Upper lobe of right lung (tissue), 1 donor: ENCODE results near the gene TSSK2. TPM values are rescaled to one million over a fixed set of nuclear protein-coding genes. Genes with fewer than 3 reads are reported as not detected.

Experiments used
- ATAC-seq: fragments of 200-7000 bp; cut with Tn5 transposase; one replicate; pipeline ENCODE4 v1.9.1; 2020; ENCODE audit warnings: mild to moderate bottlenecking, moderate library complexity
- DNase-seq: peaks from one replicate; pipeline ENCODE4 v3.0.0-alpha.2; 2020
- H3K27ac ChIP-seq: fragments of 200-600 bp; one replicate; pipeline ENCODE4 v1.8.0; 2022
- H3K27me3 ChIP-seq: fragments of 200-600 bp; one replicate; pipeline ENCODE4 v1.8.0; 2022; ENCODE audit warnings: mild to moderate bottlenecking
- H3K36me3 ChIP-seq: fragments of 200-600 bp; one replicate; pipeline ENCODE4 v1.8.0; 2022
- H3K4me1 ChIP-seq: fragments of 200-600 bp; one replicate; pipeline ENCODE4 v1.8.0; 2022
- H3K4me3 ChIP-seq: fragments of 200-600 bp; one replicate; pipeline ENCODE4 v1.8.0; 2022; ENCODE audit warnings: mild to moderate bottlenecking
- H3K9me3 ChIP-seq: fragments of 200-600 bp; one replicate; pipeline ENCODE4 v1.8.0; 2022
- intact Hi-C: fragments of 100-400 bp; cut with DNase I; formaldehyde crosslinking; loops from one replicate; pipeline ENCODE4 v1.11.0; 2022
- total RNA-seq: library from RNA; stranded (reverse); fragmentation: NEBNext Ultra II Directional; extraction: Animal tissue kit (Norgen Biotek cat#: 25700); gene quantifications from one replicate; pipeline ENCODE4 v1.2.1, GENCODE V29; 2021
- TF ChIP-seq, protein P1 (sequence below): fragments of 200-600 bp; IDR thresholded peaks from one replicate; pipeline ENCODE4 v1.8.0; 2022; ENCODE audit warnings: antibody characterized with exemption
- donor health status: DM: no; HTN: yes; CAD: no; lungs with severe emphysema.

The TSSK2 gene
- total RNA-seq, 1 donor from 2014 or later: not detected

DNA sequence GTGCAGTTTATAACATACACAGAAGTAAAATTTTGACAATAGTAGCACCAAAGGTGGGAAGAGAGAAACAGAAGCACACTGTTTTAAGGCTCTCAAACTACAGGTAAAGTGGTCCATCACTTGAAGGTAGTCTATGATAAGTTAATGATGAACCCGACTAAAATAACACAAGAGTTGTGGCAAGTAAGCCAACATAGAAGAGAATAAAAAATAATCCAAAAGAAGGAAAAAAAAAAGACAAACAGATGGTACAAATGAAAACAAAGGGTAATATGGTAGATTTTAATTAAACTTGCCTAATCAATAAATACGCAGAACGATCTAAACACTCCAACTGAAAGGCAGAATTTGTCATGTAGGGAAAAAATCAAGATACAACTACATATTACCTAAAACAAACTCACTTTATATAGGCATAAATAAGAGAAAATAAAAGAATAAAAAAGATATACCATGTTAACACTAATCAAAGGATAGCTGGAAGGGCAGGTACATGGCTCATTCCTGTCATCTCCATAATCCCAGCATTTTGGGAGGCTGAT, 40.5 kb upstream of the TSSK2 start:
- Histone ChIP-seq H3K4me1 (peaks cover 6% of the 10 kb centered on the region), H3K27me3 (no peaks in the 10 kb centered on the region)

DNA sequence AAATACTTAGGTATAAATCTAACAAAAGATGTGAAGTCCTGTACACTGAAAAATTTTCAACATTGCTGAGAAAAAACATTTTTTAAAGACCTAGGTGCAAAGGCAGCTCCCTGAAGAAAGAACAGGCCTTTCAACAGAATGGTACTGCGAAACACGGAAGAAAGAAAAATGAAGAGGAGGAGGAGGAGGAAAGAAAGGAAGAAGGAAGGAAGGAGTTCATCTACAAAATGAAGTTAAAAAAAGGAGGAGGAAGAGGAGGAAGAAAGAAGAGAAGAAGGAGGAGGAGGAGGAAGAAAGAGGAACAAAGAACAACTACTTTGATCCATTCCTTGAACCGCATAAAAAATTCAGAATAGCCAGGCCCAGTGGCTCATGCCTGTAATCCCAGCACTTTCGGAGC, 38.4 kb upstream of the TSSK2 start:
- DNase-seq (no peak), ATAC-seq (no peak)
- H3K9me3 ChIP-seq: no peaks in the 10 kb centered on the region
- no peak overlapping the region for H3K27ac ChIP-seq
- TF ChIP-seq, protein P1, sequence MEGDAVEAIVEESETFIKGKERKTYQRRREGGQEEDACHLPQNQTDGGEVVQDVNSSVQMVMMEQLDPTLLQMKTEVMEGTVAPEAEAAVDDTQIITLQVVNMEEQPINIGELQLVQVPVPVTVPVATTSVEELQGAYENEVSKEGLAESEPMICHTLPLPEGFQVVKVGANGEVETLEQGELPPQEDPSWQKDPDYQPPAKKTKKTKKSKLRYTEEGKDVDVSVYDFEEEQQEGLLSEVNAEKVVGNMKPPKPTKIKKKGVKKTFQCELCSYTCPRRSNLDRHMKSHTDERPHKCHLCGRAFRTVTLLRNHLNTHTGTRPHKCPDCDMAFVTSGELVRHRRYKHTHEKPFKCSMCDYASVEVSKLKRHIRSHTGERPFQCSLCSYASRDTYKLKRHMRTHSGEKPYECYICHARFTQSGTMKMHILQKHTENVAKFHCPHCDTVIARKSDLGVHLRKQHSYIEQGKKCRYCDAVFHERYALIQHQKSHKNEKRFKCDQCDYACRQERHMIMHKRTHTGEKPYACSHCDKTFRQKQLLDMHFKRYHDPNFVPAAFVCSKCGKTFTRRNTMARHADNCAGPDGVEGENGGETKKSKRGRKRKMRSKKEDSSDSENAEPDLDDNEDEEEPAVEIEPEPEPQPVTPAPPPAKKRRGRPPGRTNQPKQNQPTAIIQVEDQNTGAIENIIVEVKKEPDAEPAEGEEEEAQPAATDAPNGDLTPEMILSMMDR: no peak
- H3K4me3 ChIP-seq: no peak overlapping the region
- peaks cover 4% of the 10 kb centered on the region for H3K4me1 ChIP-seq
- H3K27me3 ChIP-seq: no peaks in the 10 kb centered on the region
- intact Hi-C loops: no loop called here
- peaks cover 12% of the 10 kb centered on the region for H3K36me3 ChIP-seq

More for the DNA sequence above, 40.5 kb upstream of the TSSK2 start:
- Histone ChIP-seq H3K9me3 (no peaks in the 10 kb centered on the region), H3K4me3 (no peak overlapping the region), H3K36me3 (peaks cover 19% of the 10 kb centered on the region), H3K27ac (no peak overlapping the region)
- DNase-seq: no peak
- TF ChIP-seq, protein P1: no peak
- ATAC-seq: no peak
- intact Hi-C loops: no loop called here

DNA sequence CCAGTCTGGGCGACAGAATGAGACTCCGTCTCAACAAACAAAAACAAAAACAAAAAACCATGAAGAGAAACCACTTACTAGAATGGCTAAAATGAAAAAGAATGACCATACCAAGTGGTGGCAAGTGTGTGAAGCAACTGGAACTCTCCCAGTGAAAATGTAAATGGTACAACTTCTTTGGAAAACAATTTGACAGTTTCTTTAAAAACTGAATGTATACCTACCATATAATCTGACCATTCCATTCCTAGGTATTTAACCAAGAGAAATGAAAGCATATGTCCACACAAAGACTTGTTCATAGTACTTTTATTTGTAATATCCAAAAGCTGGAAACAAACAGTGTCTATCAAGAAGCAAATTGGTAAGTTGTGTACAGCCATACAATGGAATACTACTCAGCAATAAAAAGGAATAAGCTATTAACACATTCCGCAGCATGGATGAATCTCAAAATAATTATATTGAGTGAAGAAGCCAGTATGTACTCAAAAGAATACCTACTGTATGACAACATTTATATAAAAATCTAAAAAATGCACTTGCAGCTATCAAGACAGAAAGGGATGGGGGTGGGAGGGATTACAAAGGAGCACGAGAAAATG, 36.6 kb upstream of the TSSK2 start:
- Histone ChIP-seq H3K4me1 (peaks cover 6% of the 10 kb centered on the region), H3K27ac (no peak overlapping the region), H3K27me3 (no peaks in the 10 kb centered on the region), H3K9me3 (no peaks in the 10 kb centered on the region), H3K4me3 (no peak overlapping the region), H3K36me3 (no peaks in the 10 kb centered on the region)
- DNase-seq (no peak), ATAC-seq (no peak)
- TF ChIP-seq, protein P1: no peak
- intact Hi-C loops: no loop called here

DNA sequence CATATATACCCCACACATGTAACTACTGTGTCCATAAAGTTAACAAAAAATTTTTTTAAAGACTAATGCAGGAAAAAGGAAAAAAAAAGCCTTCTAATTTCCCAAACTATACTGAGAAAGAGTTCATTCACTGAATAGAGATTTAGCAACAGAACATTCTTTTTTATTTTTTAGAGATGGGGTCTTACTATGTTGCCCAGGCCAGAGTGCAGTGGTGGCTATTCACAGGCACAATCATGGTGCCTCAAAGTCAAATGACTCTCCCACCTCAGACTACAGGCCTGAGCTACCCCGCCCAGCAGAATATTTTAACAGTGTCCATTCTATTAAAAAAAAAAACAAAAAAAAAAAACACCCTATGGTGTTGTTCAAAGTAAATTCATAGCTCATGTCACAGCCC, 34.6 kb upstream of the TSSK2 start:
- H3K27ac ChIP-seq: no peak overlapping the region
- DNase-seq (no peak), ATAC-seq (no peak)
- intact Hi-C loops: no loop called here
- no peaks in the 10 kb centered on the region for H3K27me3 ChIP-seq
- H3K4me3 ChIP-seq: no peak overlapping the region
- H3K36me3 ChIP-seq: no peaks in the 10 kb centered on the region
- TF ChIP-seq, protein P1: no peak
- H3K4me1 ChIP-seq: peaks cover 6% of the 10 kb centered on the region
- no peaks in the 10 kb centered on the region for H3K9me3 ChIP-seq

DNA sequence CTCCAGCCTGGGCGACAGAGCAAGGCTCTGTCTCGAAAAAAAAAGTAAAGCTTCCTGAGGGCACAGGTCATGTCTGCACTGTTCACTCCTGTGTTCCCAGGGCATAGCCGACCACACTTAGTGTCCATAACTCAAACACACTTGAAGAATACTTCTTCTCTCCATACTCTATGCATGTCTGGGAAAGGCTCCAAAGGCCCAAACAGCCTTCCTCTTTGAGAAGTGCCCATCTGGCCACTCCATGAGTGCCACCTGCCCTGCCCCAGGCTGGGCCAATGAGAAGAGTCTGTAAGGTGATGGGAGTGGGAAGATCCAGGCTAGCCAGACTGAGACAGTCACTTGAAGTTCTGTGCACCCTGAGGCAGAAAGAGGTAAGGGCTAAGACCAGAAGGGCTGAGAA, 33.6 kb upstream of the TSSK2 start:
- Histone ChIP-seq H3K36me3 (no peaks in the 10 kb centered on the region), H3K9me3 (no peaks in the 10 kb centered on the region), H3K27ac (peak overlapping the region; percentile 36), H3K4me3 (no peak overlapping the region), H3K27me3 (no peaks in the 10 kb centered on the region), H3K4me1 (peaks cover 6% of the 10 kb centered on the region)
- intact Hi-C loops: no loop called here
- TF ChIP-seq, protein P1: no peak
- DNase-seq (peak; percentile 53), ATAC-seq (peak; percentile 76)

DNA sequence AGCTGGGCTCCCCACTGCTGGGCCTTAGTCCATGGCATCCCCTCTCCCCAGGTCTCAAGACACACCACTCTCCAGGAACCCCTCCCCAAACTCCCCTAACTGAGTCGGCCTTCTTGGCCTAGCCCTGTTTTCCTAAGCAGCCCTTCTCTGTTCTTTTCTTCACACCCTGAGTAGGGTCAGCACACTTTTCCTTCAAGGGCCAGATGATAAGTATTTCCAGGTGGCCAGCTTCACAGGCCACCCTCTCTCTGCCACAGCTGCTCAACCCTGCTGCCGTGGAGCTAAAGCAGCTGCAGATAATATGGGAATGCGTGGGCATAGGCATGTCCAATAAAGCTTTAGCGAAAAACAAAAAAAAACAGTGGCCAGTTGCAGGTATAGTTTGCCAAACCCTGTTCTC, 33.0 kb upstream of the TSSK2 start:
- ATAC-seq (no peak), DNase-seq (peak; percentile 17)
- intact Hi-C loops: no loop called here
- Histone ChIP-seq H3K27me3 (no peaks in the 10 kb centered on the region), H3K36me3 (no peaks in the 10 kb centered on the region), H3K4me3 (no peak overlapping the region), H3K27ac (peak overlapping the region; percentile 36), H3K4me1 (peaks cover 6% of the 10 kb centered on the region), H3K9me3 (no peaks in the 10 kb centered on the region)
- TF ChIP-seq, protein P1: no peak
